ENCODE data around the gene CARNS1. TPM values are rescaled to one million over a fixed set of nuclear protein-coding genes. Genes with fewer than 3 reads are reported as not detected.

The CARNS1 gene, protein sequence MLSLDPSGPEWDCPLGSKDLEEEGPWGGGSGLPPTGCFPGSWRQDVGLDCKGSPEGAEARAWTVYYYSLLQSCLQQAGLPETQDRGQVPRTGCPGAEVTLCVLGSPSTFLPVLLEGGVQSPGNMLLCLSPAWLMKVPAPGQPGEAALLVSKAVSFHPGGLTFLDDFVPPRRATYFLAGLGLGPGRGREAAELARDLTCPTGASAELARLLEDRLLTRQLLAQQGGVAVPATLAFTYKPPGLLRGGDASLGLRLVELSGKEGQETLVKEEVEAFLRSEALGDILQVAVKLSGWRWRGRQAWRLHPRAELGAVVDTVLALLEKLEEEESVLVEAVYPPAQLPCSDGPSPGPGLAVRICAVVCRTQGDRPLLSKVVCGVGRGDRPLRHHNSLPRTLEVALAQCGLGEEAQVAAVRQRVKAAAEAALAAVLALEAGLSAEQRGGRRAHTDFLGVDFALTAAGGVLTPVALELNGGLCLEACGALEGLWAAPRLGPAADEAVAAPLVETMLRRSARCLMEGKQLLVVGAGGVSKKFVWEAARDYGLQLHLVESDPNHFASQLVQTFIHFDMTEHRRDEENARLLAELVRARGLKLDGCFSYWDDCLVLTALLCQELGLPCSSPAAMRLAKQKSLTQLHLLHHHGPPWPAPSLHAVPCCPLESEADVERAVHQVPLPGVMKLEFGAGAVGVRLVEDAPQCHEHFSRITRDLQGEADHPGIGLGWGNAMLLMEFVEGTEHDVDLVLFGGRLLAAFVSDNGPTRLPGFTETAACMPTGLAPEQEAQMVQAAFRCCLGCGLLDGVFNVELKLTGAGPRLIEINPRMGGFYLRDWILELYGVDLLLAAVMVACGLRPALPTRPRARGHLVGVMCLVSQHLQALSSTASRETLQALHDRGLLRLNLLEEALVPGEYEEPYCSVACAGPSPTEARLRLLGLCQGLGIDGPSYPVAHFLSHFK
- total RNA-seq (1 to 10 TPM; 7.0 to 9.3 TPM), polyA plus RNA-seq (1 to 10 TPM in 1 of 2 donors, under 1 TPM in 1; 0.38 to 8.1 TPM)
- long read RNA-seq, donor 1, partial matches to known transcripts: 9 of 9 reads
- long read RNA-seq, donor 1, other reads (novel, unspliced or antisense): 0 of 9 reads
- long read RNA-seq, donor 2, partial matches to known transcripts: 8 of 13 reads
- long read RNA-seq, donor 2, other reads (novel, unspliced or antisense): 3 of 13 reads

DNA sequence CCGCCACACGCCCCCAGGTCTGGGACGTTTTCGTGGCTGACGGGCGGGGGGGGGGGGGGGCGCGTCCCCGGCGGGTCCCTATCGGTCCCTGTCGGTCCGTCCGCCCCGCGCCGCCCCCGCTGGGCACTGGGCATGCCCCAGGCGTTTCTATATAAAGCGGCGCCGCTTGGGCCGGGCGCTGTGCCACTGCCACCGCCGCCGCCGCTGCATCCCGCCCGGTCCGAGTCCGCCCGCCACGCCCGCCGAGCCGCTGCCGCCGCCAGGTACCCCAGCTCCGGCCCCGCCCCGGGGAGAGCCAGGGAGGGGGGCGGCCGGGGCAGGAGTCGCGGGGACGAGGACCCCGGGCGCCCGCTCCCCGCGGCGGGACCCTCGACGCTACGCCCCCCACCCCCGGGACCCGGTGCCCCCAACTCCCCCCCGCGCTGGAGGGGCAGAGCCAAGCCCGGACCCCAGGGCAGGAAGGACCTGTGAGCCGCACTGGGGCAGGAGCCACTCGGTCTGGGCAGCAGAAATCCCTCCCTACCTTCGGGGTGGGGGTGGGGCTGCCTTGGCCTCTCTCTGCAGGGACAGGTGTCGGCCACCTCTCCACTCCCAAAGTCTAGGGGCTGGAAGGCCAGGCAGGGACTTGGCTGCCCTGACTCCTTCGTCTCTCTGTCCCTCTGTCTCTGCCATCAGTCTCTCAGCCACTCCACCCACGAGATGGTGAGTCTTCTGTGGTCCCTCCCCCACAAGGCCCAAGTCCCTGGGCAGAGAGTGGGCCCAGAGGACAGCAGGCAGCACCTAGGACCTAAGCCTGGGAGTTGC lies at the start of gene CARNS1:
TSS of gene CARNS1 (plus strand) at position 178 of the 804 bp plus-strand sequence. CDS start at position 700, 522 bp downstream.
- Histone ChIP-seq H3K9me3 (ENCODE audit: control insufficient read depth, low read length) (no peaks in the 10 kb centered on the region), H3K27ac (ENCODE audit: low read depth in 1 of 2, low read length in 2 of 2) (peak within 1 kb of the TSS in 1 of 2 donors; percentile 54), H3K4me1 (ENCODE audit: control insufficient read depth in 1 of 2, insufficient read depth in 2 of 2, low read length in 2 of 2) (no peaks in the 10 kb centered on the region), H3K36me3 (ENCODE audit: control insufficient read depth in 1 of 2, insufficient read depth in 2 of 2, low read length in 1 of 2) (no peaks in the 10 kb centered on the region), H3K27me3 (ENCODE audit: control insufficient read depth in 1 of 2, insufficient read depth in 2 of 2, low read length in 1 of 2) (no peaks in the 10 kb centered on the region), H3K4me3 (ENCODE audit: low read length in 2 of 2) (peak within 1 kb of the TSS; percentile 15 to 50)
- ATAC-seq (ENCODE audit: low FRiP score) (no peak), DNase-seq (no peak)
- intact Hi-C loops (cut with DNase I): no loop called here
- WGBS, 2 donors: 2 to 3% methylated on average over 49 to 67 of the region's 67 CpGs

DNA sequence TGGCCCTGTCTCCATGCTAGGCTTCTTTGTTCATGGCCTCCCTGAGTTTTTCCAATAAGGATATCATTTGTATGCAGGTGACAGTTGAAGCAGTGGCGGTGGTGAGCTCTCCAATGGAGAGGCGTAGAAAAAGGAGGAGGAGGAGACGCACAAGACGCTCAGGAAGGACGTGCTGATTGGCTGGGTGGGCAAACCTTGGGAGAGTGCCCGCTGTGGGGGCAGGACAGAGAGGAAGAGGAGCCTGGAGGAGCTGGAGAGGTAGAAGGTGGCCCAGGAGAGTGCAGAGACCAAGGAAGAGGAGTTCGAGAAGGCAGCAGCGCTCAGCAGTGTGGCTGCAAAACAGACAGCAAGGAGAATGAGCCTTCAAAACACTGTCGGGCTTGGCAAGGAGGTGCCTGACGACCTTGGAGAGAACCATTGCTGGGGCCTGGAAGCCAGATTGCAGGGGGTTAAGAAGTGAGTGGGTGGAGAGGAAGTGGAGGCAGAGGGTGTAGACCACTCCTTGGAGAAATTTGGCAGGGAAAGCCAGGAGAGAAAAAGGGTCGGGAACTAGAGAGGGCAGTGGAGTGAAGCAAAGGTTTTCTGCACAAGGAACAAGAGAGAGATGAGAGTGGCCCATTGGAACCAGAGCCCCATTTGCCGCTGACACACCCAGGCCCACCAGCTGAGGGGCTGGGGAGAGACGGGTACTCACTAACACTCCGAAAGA lies 49.6 kb upstream of the CARNS1 start:
- Histone ChIP-seq H3K36me3 (ENCODE audit: control insufficient read depth in 1 of 2, insufficient read depth in 2 of 2, low read length in 1 of 2) (no peaks in the 10 kb centered on the region), H3K27ac (ENCODE audit: low read depth in 1 of 2, low read length in 2 of 2) (no peak overlapping the region), H3K4me1 (ENCODE audit: control insufficient read depth in 1 of 2, insufficient read depth in 2 of 2, low read length in 2 of 2) (no peaks in the 10 kb centered on the region), H3K27me3 (ENCODE audit: control insufficient read depth in 1 of 2, insufficient read depth in 2 of 2, low read length in 1 of 2) (no peaks in the 10 kb centered on the region), H3K9me3 (ENCODE audit: control insufficient read depth, low read length) (no peaks in the 10 kb centered on the region), H3K4me3 (ENCODE audit: low read length in 2 of 2) (no peak overlapping the region)
- intact Hi-C loops (cut with DNase I): no loop called here
- 79 to 81% methylated on average over 14 of the region's 14 CpGs for WGBS, 2 donors
- ATAC-seq (ENCODE audit: low FRiP score): no peak
- no peak for DNase-seq

DNA sequence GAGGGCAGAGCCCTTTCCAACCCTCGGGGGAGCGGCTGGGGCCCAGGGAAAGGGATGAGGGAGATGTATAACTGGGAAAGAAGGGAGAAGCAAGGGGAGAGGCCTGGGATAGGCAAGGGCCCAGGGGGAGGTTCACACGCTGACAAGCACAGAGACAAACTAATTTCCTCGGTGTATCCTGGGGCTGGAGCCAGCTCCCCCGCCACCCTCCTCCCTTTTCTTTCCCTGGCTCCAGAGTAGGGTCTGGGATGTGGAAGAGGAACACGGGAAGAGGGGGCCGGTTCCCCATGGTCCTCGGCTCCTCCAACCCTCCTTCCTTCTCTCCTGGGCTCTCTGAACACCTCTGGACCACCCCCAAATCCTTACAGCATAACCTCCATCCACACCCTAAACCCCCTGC lies 48.9 kb upstream of the CARNS1 start:
- H3K36me3 ChIP-seq (ENCODE audit: control insufficient read depth in 1 of 2, insufficient read depth in 2 of 2, low read length in 1 of 2): no peaks in the 10 kb centered on the region

DNA sequence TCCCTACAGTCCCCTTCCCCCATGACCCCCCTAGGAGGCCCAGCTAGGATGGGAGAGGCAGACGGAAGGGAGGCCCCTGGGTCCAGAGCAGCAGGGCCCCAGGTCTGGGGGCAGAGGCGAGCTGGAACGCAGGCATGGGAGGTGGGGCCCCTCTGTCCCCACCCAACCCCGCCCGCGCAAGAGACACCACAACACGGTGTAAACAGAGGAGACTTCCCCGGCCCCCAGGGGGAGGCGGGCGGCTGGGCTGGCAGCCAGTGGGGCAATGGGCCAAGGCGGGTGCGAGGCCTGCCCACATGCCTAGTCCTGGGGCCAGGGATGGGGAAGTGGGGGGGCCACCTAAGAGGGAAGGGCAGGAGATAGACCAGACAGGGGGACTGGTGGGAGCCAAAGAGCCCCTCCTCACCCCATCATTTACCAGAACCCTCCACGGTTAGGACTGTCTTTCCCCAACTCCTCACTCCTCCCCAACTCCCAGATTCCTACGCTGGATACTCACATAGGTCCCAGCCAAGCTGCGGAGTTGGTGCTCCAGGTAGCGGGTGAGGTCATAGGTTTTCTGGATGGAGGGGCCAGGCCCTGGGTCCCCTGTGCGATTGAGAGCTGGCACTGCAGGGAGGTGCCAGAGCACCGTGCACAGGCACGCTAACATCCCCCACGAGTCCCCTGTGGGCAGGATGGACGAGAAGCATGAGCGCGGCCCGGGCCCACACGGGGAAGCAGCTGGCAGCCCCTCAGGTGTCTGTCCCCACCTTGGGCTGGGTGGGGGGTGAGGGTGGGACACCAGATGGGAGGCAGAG lies 48.3 kb upstream of the CARNS1 start:
- Histone ChIP-seq H3K9me3 (ENCODE audit: control insufficient read depth, low read length) (no peaks in the 10 kb centered on the region), H3K36me3 (ENCODE audit: control insufficient read depth in 1 of 2, insufficient read depth in 2 of 2, low read length in 1 of 2) (no peaks in the 10 kb centered on the region), H3K27ac (ENCODE audit: low read depth in 1 of 2, low read length in 2 of 2) (no peak overlapping the region), H3K4me3 (ENCODE audit: low read length in 2 of 2) (no peak overlapping the region), H3K27me3 (ENCODE audit: control insufficient read depth in 1 of 2, insufficient read depth in 2 of 2, low read length in 1 of 2) (no peaks in the 10 kb centered on the region), H3K4me1 (ENCODE audit: control insufficient read depth in 1 of 2, insufficient read depth in 2 of 2, low read length in 2 of 2) (no peaks in the 10 kb centered on the region)
- DNase-seq: no peak
- WGBS, 2 donors: 63 to 66% methylated on average over 22 to 25 of the region's 25 CpGs
- no peak for ATAC-seq (ENCODE audit: low FRiP score)
- intact Hi-C loops (cut with DNase I): no loop called here

More for the DNA sequence above, 48.9 kb upstream of the CARNS1 start:
- intact Hi-C loops (cut with DNase I): no loop called here
- Histone ChIP-seq H3K4me3 (ENCODE audit: low read length in 2 of 2) (no peak overlapping the region), H3K27ac (ENCODE audit: low read depth in 1 of 2, low read length in 2 of 2) (no peak overlapping the region), H3K27me3 (ENCODE audit: control insufficient read depth in 1 of 2, insufficient read depth in 2 of 2, low read length in 1 of 2) (no peaks in the 10 kb centered on the region), H3K9me3 (ENCODE audit: control insufficient read depth, low read length) (no peaks in the 10 kb centered on the region), H3K4me1 (ENCODE audit: control insufficient read depth in 1 of 2, insufficient read depth in 2 of 2, low read length in 2 of 2) (no peaks in the 10 kb centered on the region)
- 39 to 46% methylated on average over 8 of the region's 8 CpGs for WGBS, 2 donors
- ATAC-seq (ENCODE audit: low FRiP score): no peak
- no peak for DNase-seq

DNA sequence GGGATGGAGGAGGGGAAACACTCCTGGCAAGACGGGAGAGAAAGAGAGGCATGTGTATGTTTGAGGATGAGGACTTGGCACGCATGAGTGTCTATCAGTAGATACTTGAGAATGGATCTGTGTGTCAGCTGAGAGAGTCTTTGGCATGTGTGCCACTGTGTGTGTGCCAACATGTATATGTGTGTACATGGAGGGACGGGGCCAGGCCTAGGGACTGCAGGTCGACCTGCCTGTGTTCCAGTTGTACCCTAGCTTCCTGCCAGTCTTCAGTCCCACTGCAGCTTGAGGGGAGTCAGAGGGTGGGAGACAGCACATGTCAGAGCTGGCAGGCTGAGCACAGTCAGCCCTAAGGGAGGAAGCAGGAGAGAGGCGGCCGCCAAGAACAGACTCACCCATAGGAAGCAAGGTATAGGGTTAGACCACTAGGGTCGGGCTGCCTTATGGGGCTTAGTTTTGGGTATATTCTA lies 47.7 kb upstream of the CARNS1 start:
- ATAC-seq (ENCODE audit: low FRiP score) (no peak), DNase-seq (no peak)
- H3K4me3 ChIP-seq (ENCODE audit: low read length in 2 of 2): no peak overlapping the region
- H3K36me3 ChIP-seq (ENCODE audit: control insufficient read depth in 1 of 2, insufficient read depth in 2 of 2, low read length in 1 of 2): no peaks in the 10 kb centered on the region
- 85% methylated on average over 7 of the region's 7 CpGs for WGBS, 2 donors
- intact Hi-C loops (cut with DNase I): no loop called here
- H3K27ac ChIP-seq (ENCODE audit: low read depth in 1 of 2, low read length in 2 of 2): no peak overlapping the region
- H3K4me1 ChIP-seq (ENCODE audit: control insufficient read depth in 1 of 2, insufficient read depth in 2 of 2, low read length in 2 of 2): no peaks in the 10 kb centered on the region
- H3K9me3 ChIP-seq (ENCODE audit: control insufficient read depth, low read length): no peaks in the 10 kb centered on the region
- H3K27me3 ChIP-seq (ENCODE audit: control insufficient read depth in 1 of 2, insufficient read depth in 2 of 2, low read length in 1 of 2): no peaks in the 10 kb centered on the region

DNA sequence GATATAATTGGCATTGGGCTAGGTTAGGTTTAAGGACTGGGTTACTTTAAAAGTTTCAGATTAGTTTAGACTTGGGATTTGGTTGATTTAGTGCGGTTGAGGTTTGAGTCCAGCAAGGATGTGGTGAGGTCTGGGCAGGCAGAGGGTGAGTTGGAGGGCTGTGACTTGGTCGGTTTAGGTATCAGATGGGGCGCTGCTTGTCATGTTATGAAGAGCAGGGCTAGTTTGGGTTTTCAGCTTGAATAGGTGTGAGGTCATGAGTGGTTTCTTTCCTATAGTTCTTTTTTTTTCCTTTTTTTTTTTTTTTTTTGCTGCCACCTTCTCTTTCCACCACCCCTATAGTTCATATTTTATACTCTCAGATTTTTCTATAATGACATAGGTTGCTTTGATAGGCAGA lies 46.9 kb upstream of the CARNS1 start:
- WGBS, 2 donors: 90 to 92% methylated on average over 3 of the region's 3 CpGs
- H3K4me3 ChIP-seq (ENCODE audit: low read length in 2 of 2): no peak overlapping the region
- DNase-seq (no peak), ATAC-seq (ENCODE audit: low FRiP score) (no peak)
- intact Hi-C loops (cut with DNase I): no loop called here
- H3K9me3 ChIP-seq (ENCODE audit: control insufficient read depth, low read length): no peaks in the 10 kb centered on the region
- no peaks in the 10 kb centered on the region for H3K4me1 ChIP-seq (ENCODE audit: control insufficient read depth in 1 of 2, insufficient read depth in 2 of 2, low read length in 2 of 2)
- no peak overlapping the region for H3K27ac ChIP-seq (ENCODE audit: low read depth in 1 of 2, low read length in 2 of 2)
- H3K27me3 ChIP-seq (ENCODE audit: control insufficient read depth in 1 of 2, insufficient read depth in 2 of 2, low read length in 1 of 2): no peaks in the 10 kb centered on the region
- no peaks in the 10 kb centered on the region for H3K36me3 ChIP-seq (ENCODE audit: control insufficient read depth in 1 of 2, insufficient read depth in 2 of 2, low read length in 1 of 2)

DNA sequence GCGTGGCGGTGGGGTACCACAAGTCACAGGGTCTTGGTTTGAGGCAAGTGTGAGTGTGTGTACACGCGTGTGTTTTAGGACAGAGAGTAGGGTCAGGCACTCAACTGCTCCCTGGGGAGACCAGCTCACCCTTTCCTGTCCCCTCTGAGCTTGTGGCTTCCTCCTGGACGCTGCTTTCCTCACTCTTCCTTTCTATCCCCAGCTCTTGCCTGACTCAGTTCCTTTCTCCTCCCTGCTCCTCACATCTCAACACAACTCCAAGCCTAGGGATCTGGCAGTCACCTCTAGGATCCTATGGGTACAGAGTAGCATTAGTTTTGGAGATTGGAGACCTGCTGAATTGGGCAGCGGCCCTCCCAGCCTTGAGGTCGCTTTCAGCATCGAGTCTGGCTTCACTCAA lies 46.2 kb upstream of the CARNS1 start:
- Histone ChIP-seq H3K27me3 (ENCODE audit: control insufficient read depth in 1 of 2, insufficient read depth in 2 of 2, low read length in 1 of 2) (no peaks in the 10 kb centered on the region), H3K27ac (ENCODE audit: low read depth in 1 of 2, low read length in 2 of 2) (no peak overlapping the region), H3K36me3 (ENCODE audit: control insufficient read depth in 1 of 2, insufficient read depth in 2 of 2, low read length in 1 of 2) (no peaks in the 10 kb centered on the region), H3K4me3 (ENCODE audit: low read length in 2 of 2) (no peak overlapping the region), H3K4me1 (ENCODE audit: control insufficient read depth in 1 of 2, insufficient read depth in 2 of 2, low read length in 2 of 2) (no peaks in the 10 kb centered on the region), H3K9me3 (ENCODE audit: control insufficient read depth, low read length) (no peaks in the 10 kb centered on the region)
- DNase-seq: no peak
- intact Hi-C loops (cut with DNase I): no loop called here
- 87 to 88% methylated on average over 8 of the region's 8 CpGs for WGBS, 2 donors
- no peak for ATAC-seq (ENCODE audit: low FRiP score)

Data from aorta (tissue), 5 donors.